GM19467 (cell line): ENCODE data around the gene EPHA4.

Source experiments
- ATAC-seq: cut with Tn5 transposase; IDR thresholded peaks from one replicate; pipeline ENCODE4 v1.9.1; 2021; ENCODE audit warnings: mild to moderate bottlenecking, moderate library complexity; ENCODE audit not compliant: unreplicated experiment

Gene EPHA4

DNA sequence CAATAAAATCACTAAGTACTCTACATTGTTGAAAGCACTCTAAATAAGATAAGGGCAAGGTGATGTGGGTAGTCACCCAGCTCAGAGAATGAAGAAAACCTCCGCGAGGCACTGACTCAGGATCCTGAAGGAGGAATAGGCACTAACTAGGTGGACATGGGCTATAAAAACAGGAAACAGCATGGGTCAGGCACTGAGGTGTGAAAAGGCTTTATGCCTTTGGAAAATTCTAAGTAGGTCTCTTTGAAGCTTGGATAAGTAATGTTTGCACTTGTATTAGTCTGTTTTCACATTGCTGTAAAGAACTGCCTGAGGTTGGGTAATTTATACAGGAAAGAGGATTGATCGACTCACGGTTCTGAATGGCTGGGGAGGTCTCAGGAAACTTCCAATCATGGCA lies 161.6 kb downstream of the EPHA4 start:
- ATAC-seq, result no peak

DNA sequence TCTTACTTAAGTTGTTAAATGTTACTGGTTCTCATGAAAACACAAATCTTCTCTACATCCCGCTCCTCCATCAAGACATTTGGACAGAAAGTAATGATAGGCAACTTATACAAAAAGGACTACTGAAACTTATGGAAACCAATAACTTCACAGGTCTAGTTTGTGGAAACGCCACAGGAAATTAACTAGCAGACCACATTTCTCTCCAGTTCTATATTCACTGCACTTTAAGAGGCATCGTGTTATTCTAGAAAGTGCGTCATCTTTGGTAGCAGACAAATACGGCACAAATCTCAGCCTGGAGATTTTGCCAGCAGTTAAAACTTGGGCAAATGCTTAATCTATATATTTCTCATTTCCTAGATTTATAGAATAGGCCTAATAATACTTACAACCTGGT lies 164.3 kb downstream of the EPHA4 start:
- ATAC-seq, result no peak

DNA sequence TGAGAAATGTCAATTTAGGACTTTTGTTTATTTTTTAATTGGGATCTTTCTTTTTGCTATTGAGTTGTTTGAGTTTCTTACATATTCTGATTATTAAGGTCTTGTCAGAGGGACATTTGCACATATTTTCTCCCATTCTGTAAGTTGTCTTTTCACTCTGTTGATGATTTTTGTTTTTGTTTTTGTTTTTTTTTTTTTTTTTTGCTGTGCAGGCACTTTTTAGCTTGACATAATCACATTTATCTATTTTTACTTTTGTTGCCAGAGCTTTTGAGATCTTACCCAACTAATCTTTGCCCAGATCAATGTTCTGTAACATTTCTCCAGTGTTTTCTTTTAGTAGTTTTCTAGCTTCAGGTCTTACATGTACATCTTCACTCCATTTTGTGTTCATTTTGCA lies 166.6 kb downstream of the EPHA4 start:
- ATAC-seq, result no peak

DNA sequence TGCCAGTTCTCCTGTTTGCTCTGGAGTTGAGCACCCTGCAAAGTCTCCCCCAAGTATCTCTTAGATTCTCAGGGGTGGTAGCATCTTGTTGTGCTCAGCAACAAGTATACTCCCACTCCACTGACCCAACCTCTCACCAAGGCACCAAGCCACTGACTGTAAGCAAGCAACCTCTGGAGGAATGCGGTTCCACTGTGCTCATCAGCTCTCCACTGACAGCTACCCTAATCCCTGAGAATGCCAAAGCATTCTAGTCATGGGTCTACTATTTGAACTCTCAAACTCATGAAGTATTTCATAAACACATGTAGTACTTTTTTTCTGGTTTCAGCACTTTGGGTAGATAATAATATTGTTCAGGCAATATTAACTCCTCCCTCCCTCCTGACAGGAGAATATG lies 170.0 kb downstream of the EPHA4 start:
- no peak for ATAC-seq

DNA sequence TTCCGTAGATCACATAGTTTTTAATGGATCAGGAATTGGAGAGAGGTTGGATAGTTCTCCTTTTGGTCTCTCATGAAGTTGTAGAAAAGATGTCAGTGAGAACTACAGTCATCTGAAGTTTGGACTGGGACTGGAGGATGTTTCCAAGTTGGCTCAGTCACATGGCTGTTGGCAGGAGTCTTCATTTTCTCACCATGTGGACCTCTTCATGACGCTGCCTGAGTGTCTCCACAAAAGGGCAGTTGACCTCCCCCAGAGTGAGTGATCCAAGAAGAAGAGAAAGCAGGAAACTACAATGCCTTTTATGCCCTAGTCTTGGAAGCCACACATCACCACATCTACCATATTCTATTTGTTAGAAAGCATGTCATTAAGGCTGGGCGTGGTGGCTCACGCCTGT lies 171.7 kb downstream of the EPHA4 start:
- no peak for ATAC-seq

DNA sequence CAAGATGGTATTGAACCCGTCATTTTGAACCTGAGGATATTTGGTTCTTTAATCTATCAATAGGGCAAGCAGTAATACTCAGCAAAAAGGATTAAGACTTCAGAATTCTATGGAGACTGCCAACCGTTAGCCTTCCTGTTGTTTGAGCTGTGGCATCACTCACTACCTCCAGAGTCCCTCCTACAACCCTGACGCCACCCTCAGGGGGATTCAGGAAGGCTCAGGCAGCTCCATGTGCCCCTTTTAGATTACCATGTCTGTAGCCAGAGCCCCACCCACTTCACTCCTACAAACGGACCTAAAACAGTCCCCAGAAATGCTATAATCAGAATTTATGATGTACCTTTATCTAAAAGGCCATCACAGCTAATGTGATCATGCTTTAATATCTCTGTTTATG lies 172.9 kb downstream of the EPHA4 start:
- no peak for ATAC-seq

DNA sequence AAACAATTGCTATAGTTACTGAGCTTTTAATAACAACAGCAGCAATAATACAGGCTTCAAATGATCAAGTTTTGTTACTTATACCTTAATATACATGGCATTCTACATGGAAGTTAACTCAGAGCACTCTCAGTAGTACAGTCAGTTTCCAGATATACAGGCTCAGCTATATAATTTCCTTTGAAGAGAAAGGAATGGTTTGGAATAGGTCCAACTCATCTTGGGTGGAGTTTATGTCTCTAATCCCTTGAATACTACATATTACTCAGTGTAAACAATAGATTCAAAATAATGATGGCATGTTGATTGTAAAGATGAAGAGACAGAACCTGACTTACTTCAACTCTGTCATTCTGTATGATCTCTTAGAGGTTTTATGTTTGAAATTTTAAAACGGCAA lies 174.9 kb downstream of the EPHA4 start:
- no peak for ATAC-seq

DNA sequence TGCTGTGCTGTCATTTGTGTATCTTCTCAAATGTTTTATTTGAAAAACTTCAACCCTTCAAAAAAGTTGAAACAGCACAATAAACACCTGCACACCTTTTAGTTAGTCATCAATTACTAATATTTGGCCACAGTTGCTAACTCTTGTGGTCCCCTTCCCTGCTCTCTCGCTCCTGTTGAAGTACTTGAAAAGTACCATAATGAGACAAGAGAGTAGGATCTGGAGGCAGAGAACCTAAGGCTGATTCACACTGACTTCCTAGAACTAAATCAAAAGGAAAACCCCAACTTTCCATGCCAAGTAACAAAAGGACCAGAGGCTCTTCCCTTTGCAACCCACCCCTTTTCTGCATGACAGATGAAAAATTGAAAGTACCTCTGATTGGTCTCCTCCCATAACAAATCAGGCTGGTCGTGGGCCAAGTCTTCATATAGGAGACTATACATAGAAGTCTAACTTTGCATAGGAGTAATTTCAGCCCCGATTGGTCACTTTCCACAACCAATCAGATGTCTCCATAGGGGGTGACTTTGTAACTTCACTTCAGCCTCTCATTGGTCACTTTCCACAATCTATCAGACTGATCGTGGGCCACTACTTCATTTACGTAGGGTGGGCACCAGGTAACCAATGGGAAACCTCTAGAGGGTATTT lies 179.7 kb downstream of the EPHA4 start:
- ATAC-seq, result no peak

DNA sequence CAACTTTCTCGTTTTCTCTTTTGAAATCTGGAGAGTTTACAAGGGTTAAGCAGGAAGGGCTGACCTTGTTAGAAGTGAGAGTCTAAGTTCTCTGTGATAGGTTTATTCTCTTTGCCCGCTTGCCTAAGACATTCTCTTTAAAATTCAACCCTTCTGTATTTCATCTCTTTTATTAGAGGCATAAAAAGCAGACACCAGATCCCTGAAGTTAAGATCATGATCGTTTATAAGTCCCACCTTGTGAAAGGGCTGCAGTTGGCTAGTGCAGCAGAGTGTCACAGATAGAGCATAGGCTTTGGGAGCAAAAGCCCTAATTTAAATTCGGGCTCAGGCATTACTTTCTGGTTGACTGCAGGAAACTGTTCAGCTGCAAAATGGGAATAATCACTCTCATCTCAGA lies 181.2 kb downstream of the EPHA4 start:
- ATAC-seq, result no peak

DNA sequence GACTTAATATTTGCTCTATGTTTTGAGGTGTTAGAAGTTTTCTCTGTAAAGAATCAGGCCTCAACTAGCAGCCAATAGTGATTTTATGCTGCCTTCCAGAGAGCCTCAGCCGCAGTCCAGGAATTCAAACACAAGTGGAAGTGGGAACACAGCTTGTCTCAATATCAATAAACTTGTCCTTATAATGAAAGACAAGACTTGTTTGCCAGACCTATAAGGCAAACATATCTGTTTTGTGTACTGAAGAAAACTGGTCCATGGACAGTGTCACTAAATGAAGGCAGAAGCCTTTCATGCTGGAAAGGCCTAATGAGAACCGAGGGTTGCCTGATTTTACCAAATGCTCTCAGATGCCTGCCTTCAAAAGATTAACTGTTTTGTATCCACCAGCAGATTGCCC lies 182.2 kb downstream of the EPHA4 start:
- no peak for ATAC-seq

DNA sequence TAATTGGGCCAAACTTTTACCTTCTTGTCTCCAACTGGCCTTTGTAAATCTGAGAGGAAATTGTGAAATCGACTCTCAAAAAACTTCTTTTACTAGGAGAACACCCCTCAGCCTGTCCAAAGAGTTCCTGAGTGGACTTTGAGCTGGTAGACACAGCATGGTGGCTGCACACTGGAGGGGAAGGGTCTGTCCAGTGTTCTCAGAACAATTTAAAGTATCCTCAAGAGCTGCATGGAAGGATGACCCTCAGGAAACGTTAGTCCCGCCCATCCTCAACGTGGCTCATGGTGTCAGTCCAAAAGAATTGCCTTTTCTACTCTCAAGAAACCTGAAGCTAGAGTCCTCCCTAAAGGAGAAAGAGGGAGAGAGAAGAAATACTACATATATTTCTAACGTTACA lies 182.7 kb downstream of the EPHA4 start:
- no peak for ATAC-seq

DNA sequence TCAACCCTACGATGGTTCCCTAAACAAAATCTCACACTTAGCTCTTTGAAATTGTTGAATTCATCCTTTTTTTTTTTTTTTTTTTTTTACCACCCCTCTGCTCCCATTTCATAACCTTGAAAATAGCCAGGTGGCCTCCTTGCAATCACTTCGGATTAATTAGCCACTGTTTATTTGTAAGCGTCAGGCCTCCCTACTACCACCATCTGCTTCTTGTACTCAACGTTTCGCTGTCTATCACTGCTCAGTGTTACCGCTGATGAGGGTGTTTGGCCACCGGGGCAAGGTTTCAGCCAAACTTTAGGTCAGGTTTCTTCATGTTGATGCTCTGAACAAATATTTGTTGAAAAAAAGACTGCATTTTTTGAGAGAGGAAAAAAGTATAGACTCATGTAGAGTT lies 183.2 kb downstream of the EPHA4 start:
- ATAC-seq, result no peak

DNA sequence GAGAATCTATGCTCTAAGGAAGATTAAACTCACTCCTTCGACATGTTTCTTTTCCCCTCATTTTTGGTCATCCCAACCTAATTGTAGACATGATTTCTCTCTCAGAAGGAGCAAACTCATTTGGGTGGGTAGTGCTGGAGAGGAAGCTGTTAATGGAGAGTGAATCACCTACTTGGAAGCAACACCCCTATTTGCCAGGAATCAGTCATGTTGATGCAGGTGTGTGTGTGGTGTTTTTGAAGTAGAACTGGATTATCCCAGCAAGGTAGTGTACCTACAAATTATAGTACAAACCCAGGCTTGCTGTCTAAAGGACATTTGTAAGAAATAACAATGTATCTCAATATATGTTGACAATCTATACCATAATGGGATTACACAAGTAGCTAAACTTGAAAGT lies 186.4 kb downstream of the EPHA4 start:
- ATAC-seq, result no peak

DNA sequence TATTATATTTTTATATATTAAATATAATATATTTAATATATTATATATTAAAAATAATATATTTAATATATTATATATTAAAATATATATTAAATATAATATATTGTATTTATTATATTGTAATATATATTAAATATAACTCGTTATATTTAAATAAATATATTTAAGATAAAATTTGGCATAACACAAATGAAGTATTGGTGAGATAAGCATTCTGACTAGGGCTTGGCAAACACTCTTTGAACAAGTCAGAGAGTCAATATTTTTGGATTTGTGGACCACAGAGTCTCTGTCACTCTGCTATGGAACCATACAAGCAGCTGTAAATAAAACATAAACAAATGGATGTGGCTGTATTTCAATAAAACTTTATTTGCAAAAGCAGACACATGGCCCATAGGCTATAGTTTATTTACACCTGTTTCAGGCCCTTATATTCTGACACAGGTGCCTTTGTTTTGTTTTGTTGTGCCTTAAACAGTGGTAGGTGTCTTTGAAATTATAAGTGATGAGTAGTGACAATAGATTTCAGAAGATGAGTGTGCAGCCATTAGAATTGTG lies 190.1 kb downstream of the EPHA4 start:
- no peak for ATAC-seq

DNA sequence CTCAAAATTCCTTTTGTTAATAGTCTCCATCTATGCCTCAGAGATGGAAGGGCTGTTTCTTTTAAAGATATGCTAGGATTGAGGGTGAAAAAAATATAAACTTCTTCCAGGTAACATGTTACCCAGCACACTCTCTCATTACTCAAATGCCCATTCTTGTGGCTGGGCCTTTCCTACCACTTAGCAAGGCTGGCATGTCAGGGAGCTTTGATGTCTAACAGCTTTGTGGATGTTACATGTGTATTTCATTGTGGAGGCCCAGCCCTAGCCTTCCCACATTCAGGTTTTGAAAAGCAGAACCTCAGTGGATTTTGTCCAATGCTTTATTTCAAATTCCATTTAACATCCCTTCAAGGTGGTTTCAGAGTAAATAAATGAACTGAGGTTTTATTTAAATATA lies 191.4 kb downstream of the EPHA4 start:
- ATAC-seq, result no peak

DNA sequence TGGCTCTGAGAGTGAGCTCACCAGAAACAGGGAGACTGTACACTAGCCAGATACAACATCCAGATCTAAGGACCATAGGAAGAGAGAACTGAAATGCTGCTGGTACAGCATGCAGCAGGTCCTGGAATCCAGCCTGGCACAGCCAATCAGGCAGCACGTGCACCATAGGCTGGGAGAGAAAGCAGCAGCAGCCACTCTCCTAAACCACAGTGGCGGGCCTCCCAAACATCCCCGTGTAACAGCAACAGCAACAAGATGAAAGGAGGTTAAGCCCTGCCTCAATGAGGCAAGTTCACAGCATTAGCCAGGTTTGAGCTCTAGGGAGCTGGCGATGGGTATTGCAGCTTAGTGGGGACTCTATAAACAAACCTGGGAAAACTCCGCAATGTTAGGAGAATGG lies 192.0 kb downstream of the EPHA4 start:
- no peak for ATAC-seq

DNA sequence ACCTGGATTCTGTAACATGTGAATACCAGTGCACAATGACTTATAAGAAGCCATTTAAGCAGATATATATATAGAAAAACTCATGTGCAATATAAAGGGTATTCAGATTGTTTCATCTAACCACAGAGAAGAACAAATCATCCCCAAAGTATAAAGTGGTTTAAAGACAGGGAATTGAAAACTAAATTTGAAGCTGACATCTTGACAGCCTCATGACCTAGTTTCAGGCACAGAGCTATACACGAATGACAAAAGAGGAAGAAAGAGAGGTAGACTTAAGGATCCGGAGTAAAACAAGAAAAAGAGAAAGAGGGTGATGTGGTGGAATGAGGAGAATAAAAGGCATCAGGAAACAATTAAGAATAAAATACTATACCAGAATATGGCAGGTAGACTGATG lies 194.5 kb downstream of the EPHA4 start:
- ATAC-seq, result no peak

DNA sequence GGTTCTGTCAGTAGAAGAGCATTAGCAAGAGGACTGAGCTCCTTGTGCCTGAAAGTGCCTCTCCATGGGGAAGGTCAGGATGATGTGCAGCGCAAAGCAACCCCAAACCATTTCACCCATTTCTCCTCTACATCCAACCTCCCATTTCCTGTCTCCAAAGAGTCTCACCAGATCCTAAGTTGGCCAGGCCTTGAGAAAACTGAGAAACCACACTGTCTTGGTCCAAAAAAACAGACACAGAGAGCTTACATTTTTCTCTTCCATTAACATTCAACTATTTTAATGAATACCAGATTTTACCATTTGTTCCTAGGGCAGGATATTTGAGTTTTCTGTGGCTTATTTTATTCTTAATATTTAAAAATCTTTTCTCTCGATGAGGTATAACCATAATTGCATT lies 195.0 kb downstream of the EPHA4 start:
- ATAC-seq, result no peak

DNA sequence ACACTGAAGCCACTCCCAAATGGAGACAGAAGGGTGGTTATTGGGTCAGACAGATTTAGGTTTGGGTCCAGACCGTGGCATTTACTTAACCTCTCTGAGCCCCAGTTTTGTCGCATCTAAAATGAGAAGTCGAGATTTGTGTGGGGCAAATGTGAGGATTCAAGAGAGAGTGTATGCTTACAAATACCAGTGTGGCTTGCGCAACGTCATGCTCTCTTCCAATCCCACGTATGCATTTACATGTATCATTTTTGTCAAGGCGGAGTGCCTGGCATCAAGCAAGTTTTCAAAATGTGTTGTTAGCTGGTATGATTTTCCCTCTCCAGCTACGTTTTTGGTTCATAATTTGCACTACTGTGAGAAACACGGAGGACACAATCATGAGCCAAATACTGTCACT lies 197.9 kb downstream of the EPHA4 start:
- ATAC-seq, result no peak

DNA sequence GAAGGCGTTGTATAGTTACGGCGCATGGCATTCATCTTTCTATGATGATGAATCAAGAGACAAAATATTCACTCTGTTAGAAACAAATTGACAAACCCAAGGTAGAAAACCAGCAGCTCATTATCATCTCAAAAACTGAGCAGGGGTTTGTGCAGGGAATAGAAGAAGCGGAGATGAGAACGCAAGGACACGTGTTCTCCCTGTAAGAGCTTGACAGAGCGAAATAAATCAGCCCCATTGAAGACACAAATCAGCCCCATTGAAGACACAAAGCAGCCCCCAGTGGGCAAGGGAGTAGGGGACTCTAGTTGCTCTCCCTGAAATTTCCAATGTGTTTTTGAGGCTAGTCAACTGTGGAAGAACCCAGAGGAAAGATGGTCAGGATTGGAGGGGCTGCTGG lies 199.2 kb downstream of the EPHA4 start:
- ATAC-seq, result no peak

DNA sequence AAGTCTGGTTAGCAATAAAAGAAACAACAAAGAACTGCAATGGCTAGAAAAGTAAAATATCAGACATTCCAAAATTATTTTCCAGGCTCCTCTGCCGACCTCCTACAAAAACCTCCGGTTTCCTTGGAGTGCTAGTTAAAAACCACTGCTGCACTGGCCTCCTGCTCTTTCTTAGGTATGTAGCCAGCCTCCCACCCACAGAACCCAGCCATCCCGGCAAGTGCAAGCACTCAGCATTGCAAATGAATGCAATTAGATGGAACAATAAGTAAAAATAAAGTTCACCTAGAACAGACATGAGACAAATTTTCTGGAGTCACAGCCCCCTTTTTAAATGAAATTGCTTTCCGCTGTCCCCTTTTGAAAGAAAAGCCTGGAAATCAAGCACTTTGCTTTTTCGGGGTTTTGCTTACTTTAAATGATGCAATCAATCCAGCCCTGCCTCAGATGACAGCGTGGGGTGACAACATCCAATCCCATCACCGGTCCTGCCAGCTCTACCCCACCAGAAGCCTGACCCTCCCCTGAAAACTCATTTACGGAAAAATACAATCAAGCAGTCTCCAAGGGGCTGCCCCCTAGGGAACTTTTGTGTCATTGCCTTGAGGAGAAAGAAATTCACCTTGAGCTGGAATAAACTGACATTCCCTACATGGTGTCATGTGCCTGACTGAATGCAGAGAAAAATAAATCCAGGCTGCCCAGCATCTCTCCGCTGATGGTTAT lies 199.8 kb downstream of the EPHA4 start:
- no peak for ATAC-seq

DNA sequence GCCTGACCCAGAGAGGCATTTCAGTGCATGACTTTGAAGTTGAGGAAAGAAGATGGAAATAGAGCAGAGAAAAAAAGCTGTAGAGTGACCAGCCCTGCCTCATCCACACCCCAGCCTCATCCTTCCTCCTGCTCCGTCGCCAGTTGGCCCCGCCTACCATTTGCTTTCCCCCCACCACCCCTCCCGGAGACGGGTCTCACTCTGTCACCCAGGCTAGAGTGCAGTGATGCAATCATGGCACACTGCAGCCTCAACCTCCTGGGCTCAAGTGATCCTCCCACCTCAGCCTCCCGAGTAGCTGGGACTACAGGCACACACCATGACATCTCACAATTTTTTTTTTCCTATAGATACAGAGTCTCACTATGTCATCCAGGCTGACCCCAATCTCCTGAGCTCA lies 200.8 kb downstream of the EPHA4 start:
- ATAC-seq, result no peak

DNA sequence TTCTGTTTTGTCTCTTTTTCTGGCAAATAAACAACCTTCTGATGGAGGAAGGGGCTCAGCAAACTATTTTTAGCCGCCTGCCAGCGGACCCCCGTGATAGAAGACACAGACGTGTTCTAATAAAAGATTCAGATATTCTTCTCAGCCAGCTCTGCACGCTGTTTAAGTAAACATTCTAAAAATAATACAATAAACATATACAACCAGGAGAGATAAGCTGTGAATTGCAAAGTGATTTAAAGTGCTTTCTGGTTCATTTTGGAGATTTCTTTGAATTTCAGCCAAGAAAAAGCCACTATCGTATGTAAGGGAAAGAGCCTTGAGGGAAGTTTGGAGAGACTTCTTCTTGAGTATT lies 201.3 kb downstream of the EPHA4 start:
- ATAC-seq, result no peak
